ENCODE measurements around the gene SYNPR.

Gene SYNPR

GRCh38 chr3:63304421-63304820, 26.3 kb downstream of the SYNPR start:
- DNase-seq (ENCODE audit: low read depth in 2 of 2), result no peak

GRCh38 chr3:63308072-63308471, 30.0 kb downstream of the SYNPR start:
- DNase-seq (ENCODE audit: low read depth in 2 of 2), result no peak

- no peak for DNase-seq (ENCODE audit: low read depth in 2 of 2)
Measured at GRCh38 chr3:63309768-63310167, 31.7 kb downstream of the SYNPR start.

DNA sequence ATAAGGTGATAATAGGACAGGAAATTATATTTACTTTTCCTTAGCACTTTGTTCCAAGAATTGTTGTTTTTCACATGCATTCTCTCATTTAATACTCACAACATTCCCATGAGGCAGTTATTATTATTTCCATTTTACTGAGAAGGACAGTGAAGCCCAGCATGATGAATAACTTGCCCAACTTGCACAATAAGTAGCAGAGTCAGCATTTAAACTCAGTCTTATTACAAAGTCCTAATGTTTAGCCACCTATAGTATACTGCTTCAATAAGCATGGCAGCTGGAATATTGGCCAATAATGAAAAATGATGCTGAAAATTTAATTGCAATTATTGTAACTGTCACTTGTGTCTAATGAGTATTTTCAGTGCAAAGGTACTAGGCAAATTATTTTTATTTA, 45.7 kb downstream of the SYNPR start:
- no peak for DNase-seq (ENCODE audit: low read depth in 2 of 2)

GRCh38 chr3:63324621-63325020, 46.5 kb downstream of the SYNPR start:
- no peak for DNase-seq (ENCODE audit: low read depth in 2 of 2)

- no peak for DNase-seq (ENCODE audit: low read depth in 2 of 2)
Measured at GRCh38 chr3:63325386-63325785, 47.3 kb downstream of the SYNPR start.

DNA sequence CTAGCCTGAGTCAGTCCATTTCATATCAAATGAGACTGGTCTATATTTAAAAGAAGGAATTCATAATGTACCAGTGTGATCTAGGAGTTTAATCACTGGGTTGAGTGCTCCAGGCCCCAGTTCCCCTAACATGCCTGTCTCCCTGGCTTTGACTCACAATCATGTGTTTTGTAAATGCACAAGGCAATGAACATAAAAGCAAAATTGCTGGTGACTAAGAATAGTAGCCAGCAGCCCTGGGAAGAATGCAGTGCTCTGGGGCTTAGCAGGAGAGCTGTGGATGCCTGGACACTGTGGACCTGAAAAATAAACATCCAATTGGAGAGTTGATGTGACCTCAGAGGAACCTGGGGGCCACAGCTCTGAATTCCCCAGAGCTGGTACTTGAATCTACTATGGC, 50.3 kb downstream of the SYNPR start:
- DNase-seq (ENCODE audit: low read depth in 2 of 2), result no peak

- no peak for DNase-seq (ENCODE audit: low read depth in 2 of 2)
Measured at GRCh38 chr3:63331520-63331919, 53.4 kb downstream of the SYNPR start.

GRCh38 chr3:63333815-63334214, 55.7 kb downstream of the SYNPR start:
- DNase-seq (ENCODE audit: low read depth in 2 of 2), result no peak

DNA sequence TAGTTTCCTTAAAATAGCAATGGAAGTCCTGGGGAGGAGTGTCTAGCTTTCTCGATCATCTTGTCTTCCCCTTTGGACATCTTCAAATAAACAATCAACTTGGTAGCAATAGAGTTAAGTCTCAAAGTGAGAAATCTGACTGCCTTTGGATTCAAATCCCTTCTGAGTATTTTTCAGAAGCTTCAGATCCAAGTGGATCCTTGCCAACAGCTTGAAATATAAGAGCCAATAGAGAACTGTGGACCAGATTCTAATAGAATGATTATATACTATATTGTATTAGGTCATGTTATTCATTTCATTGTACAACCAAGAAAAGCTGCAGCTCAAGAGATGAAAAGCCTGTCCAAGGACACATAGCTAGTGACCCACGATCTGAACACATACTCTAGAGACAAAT, 60.2 kb downstream of the SYNPR start:
- no peak for DNase-seq (ENCODE audit: low read depth in 2 of 2)

DNA sequence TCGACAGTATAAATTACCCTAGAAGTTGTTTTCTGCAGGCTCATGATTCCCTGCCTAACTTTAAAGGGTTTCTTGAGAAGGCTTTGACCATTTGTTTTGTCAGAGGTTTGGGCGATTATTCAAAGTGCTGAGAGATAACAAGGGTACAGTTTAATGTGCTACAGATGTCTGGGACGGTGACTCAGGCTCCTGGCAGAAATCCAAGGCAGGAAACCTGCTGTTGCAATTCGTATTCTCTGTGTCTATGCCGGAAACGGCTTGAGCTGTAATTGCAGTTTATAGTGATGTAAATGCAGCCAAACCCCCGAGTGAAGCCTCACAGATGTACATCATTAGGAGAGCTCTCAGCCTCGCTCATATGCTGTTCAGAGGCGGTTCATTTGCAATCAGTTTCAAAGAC, 65.6 kb downstream of the SYNPR start:
- DNase-seq (ENCODE audit: low read depth in 2 of 2), result peak in 1 of 2 donors; percentile 20

GRCh38 chr3:63344661-63345060, 66.6 kb downstream of the SYNPR start:
- no peak for DNase-seq (ENCODE audit: low read depth in 2 of 2)

GRCh38 chr3:63349583-63350573, 71.8 kb downstream of the SYNPR start:
- peak in 1 of 2 donors; percentile 8 for DNase-seq (ENCODE audit: low read depth in 2 of 2)

GRCh38 chr3:63351159-63352007, 73.3 kb downstream of the SYNPR start:
- no peak for DNase-seq (ENCODE audit: low read depth in 2 of 2)

GRCh38 chr3:63352008-63352279, 73.8 kb downstream of the SYNPR start:
- no peak for DNase-seq (ENCODE audit: low read depth in 2 of 2)

- no peak for DNase-seq (ENCODE audit: low read depth in 2 of 2)
Measured at GRCh38 chr3:63353383-63353782, 75.3 kb downstream of the SYNPR start.

GRCh38 chr3:63354160-63354559, 76.1 kb downstream of the SYNPR start:
- no peak for DNase-seq (ENCODE audit: low read depth in 2 of 2)

GRCh38 chr3:63355809-63356208, 77.7 kb downstream of the SYNPR start:
- no peak for DNase-seq (ENCODE audit: low read depth in 2 of 2)

- no peak for DNase-seq (ENCODE audit: low read depth in 2 of 2)
Measured at GRCh38 chr3:63364495-63364894, 86.4 kb downstream of the SYNPR start.

- no peak for DNase-seq (ENCODE audit: low read depth in 2 of 2)
Measured at GRCh38 chr3:63364910-63365309, 86.8 kb downstream of the SYNPR start.

- DNase-seq (ENCODE audit: low read depth in 2 of 2), result no peak
Measured at GRCh38 chr3:63365671-63366070, 87.6 kb downstream of the SYNPR start.

- DNase-seq (ENCODE audit: low read depth in 2 of 2), result no peak
Measured at GRCh38 chr3:63370094-63370493, 92.0 kb downstream of the SYNPR start.

DNA sequence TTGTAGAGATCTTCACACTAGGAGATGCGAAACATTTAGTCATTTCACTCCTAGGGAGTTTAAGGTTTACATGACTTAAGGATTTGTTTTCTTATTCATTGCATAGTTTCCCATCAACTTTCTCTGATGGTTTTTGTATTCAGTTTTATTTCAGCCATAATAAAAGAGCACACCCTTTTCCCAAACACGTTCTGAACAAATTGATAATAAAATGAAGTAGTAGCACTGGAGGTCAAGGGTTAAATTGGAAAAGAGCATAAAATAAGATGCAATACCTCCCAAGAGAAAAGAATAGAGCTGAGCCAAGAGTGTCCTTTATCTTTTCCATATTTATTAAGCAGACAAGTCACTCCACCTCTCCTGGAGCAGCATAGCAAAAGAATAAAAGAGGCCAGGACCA, 104.9 kb downstream of the SYNPR start:
- DNase-seq (ENCODE audit: low read depth in 2 of 2), result no peak
